HepG2 (cell line): ENCODE measurements around the gene PDIA2. TPM values are rescaled to one million over a fixed set of nuclear protein-coding genes. Genes with fewer than 3 reads are reported as not detected.

ENCODE experiments used
- BORCS8-MEF2B ChIP-seq: sonication (generic); formaldehyde crosslinking; IDR thresholded peaks from 2 replicates; pipeline ENCODE4 v1.8.0; 2022; ENCODE audit warnings: mild to moderate bottlenecking, missing genetic modification reagents
- LCORL ChIP-seq, 2 experiments: fragments of 450-650 bp in 1 of 2; sonication (generic) in 1 of 2; formaldehyde crosslinking in 1 of 2; IDR thresholded peaks; 2 replicates each; pipeline versions ENCODE4 v1.5.0 to v1.6.1; 2017 to 2020; ENCODE audit warnings: antibody characterized with exemption in 1 of 2, missing genetic modification reagents in 1 of 2
- MLLT10 ChIP-seq: sonication (generic); formaldehyde crosslinking; IDR thresholded peaks from 2 replicates; pipeline ENCODE4 v1.4.0; 2020; ENCODE audit warnings: missing genetic modification reagents
- PITX1 ChIP-seq: sonication (generic); formaldehyde crosslinking; IDR thresholded peaks from 2 replicates; pipeline ENCODE4 v1.5.1; 2020; ENCODE audit warnings: mild to moderate bottlenecking, missing genetic modification reagents
- SSRP1 ChIP-seq: IDR thresholded peaks from 2 replicates; pipeline ENCODE4 v1.6.1; 2016; ENCODE audit warnings: control low read depth
- ZBTB7A ChIP-seq: sonication (generic); formaldehyde crosslinking; IDR thresholded peaks from 2 replicates; pipeline ENCODE4 v1.8.0; 2022; ENCODE audit warnings: mild to moderate bottlenecking, missing genetic modification reagents
- ZNF138 ChIP-seq: sonication (generic); formaldehyde crosslinking; IDR thresholded peaks from 2 replicates; pipeline ENCODE4 v1.5.0; 2020; ENCODE audit warnings: mild to moderate bottlenecking, low read depth, missing genetic modification reagents
- ZNF33B ChIP-seq: sonication (generic); formaldehyde crosslinking; IDR thresholded peaks from 2 replicates; pipeline ENCODE4 v1.5.1; 2020; ENCODE audit warnings: mild to moderate bottlenecking, missing genetic modification reagents
- ZNF552 ChIP-seq: sonication (generic); formaldehyde crosslinking; IDR thresholded peaks from 2 replicates; pipeline ENCODE4 v1.9.0; 2022; ENCODE audit warnings: missing genetic modification reagents, mild to moderate bottlenecking, borderline replicate concordance
- polyA plus RNA-seq, 8 experiments: library from polyadenylated mRNA; depleted of rRNA in 3 of 8; stranded (reverse) in 7 of 8; unstranded in 1 of 8; fragments of >200 nt; fragmentation: Illumina TruSeq in 4 of 8; extraction: Trizol in 4 of 8; gene quantifications; 2 replicates each; pipeline versions ENCODE4 v1.2.1 to v1.2.3, GENCODE V29; 2011 to 2016; ENCODE audit warnings: low read depth in 4 of 8, missing spikeins in 1 of 8, mixed read lengths in 1 of 8; ENCODE audit not compliant: insufficient read depth in 1 of 8
- total RNA-seq, 5 experiments: library from RNA; depleted of rRNA; stranded (reverse); fragments of >200 nt; fragmentation: Illumina TruSeq; extraction: Trizol; gene quantifications; 2 replicates each; pipeline ENCODE4 v1.2.3, GENCODE V29; 2016; ENCODE audit warnings: low read depth in 1 of 5
- TF ChIP-seq, protein P1 (sequence below): sonication (generic); formaldehyde crosslinking; IDR thresholded peaks from 2 replicates; pipeline ENCODE4 v1.8.0; 2023; ENCODE audit warnings: mild to moderate bottlenecking, missing genetic modification reagents
- TF ChIP-seq, protein P2 (sequence below): sonication (generic); formaldehyde crosslinking; IDR thresholded peaks from 2 replicates; pipeline ENCODE4 v1.9.0; 2021; ENCODE audit warnings: missing genetic modification reagents, borderline replicate concordance
- TF ChIP-seq, protein P3 (sequence below): sonication (generic); formaldehyde crosslinking; IDR thresholded peaks from 2 replicates; pipeline ENCODE4 v1.9.0; 2021; ENCODE audit warnings: missing genetic modification reagents, borderline replicate concordance
- TF ChIP-seq, protein P4 (sequence below): sonication (generic); formaldehyde crosslinking; IDR thresholded peaks from 2 replicates; pipeline ENCODE4 v1.4.0; 2020; ENCODE audit warnings: missing genetic modification reagents
- TF ChIP-seq, protein P5 (sequence below): sonication (generic); formaldehyde crosslinking; IDR thresholded peaks from 2 replicates; pipeline ENCODE4 v1.8.1; 2023; ENCODE audit warnings: mild to moderate bottlenecking, missing genetic modification reagents
- TF ChIP-seq, protein P6 (sequence below): sonication (generic); formaldehyde crosslinking; IDR thresholded peaks from 2 replicates; pipeline ENCODE4 v1.5.0; 2020; ENCODE audit warnings: missing genetic modification reagents
- TF ChIP-seq, protein P7 (sequence below): sonication (generic); formaldehyde crosslinking; IDR thresholded peaks from 2 replicates; pipeline ENCODE4 v1.4.0; 2020; ENCODE audit warnings: missing genetic modification reagents, borderline replicate concordance
- TF ChIP-seq, protein P8 (sequence below): sonication (generic); formaldehyde crosslinking; IDR thresholded peaks from 2 replicates; pipeline ENCODE4 v1.5.0; 2020; ENCODE audit warnings: missing genetic modification reagents

PDIA2 gene
- total and polyA plus RNA-seq, 2 of the 13 experiments (the other 11 are each of a cell fraction or from before 2014, with no cell fraction given), result 0.35 to 1.9 TPM

DNA sequence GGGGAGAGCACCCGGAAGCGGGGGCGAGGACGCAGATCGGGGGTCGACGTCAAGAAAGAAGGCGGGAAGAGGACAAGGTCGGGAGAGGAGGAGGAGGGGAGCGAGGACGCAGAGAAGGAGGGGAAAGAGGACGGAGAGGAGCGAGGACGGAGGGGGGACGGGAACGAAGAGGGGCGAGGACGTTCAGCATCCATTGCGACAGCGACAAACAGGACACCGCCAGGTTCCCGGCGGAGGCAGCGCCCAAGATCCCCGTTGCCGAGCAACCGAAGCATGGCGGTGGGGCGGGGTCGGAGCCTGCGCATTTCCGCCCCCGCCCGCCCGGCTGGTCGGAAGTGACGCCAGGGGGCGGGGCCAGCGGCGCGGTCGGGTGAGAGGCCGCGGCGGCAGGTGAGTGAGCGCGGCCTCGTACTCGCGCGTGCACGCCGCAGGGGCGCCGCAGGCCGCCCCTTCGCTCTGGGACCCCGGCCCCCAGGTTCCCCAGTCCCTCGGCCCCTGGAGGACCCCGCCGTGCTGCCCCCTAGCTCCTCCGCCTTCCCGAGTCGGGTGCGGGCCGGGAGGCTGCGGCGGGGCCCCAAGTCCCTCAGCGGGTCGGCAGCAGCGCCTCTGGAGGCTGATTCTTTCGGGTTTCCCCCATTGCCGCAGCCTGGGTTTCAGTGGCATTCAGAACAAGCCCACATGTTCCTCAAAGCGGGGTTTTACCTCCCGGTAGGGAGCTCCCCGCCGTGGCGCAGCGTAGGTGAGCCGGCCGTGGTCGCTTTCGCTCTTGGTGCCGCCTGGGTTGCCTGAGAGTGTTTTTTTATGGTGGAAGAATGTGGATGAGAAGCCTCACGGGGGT is 48.3 kb upstream of the PDIA2 start, which contains the start of gene FAM234A (continued):
- TF ChIP-seq, protein P1, sequence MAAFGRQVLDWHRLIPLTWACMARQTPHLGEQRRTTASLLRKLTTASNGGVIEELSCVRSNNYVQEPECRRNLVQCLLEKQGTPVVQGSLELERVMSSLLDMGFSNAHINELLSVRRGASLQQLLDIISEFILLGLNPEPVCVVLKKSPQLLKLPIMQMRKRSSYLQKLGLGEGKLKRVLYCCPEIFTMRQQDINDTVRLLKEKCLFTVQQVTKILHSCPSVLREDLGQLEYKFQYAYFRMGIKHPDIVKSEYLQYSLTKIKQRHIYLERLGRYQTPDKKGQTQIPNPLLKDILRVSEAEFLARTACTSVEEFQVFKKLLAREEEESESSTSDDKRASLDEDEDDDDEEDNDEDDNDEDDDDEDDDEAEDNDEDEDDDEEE (CRISPR knock-in tag), result no peak
- TF ChIP-seq, protein P2, sequence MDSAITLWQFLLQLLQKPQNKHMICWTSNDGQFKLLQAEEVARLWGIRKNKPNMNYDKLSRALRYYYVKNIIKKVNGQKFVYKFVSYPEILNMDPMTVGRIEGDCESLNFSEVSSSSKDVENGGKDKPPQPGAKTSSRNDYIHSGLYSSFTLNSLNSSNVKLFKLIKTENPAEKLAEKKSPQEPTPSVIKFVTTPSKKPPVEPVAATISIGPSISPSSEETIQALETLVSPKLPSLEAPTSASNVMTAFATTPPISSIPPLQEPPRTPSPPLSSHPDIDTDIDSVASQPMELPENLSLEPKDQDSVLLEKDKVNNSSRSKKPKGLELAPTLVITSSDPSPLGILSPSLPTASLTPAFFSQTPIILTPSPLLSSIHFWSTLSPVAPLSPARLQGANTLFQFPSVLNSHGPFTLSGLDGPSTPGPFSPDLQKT, result no peak
- 0 out of 2 replicates have a peak, but pooled peaks have one; percentile 45 for TF ChIP-seq ZBTB7A (CRISPR knock-in tag)
- TF ChIP-seq SSRP1 (CRISPR knock-in tag), result no peak
- no peak for TF ChIP-seq PITX1 (CRISPR knock-in tag)
- TF ChIP-seq, protein P3, sequence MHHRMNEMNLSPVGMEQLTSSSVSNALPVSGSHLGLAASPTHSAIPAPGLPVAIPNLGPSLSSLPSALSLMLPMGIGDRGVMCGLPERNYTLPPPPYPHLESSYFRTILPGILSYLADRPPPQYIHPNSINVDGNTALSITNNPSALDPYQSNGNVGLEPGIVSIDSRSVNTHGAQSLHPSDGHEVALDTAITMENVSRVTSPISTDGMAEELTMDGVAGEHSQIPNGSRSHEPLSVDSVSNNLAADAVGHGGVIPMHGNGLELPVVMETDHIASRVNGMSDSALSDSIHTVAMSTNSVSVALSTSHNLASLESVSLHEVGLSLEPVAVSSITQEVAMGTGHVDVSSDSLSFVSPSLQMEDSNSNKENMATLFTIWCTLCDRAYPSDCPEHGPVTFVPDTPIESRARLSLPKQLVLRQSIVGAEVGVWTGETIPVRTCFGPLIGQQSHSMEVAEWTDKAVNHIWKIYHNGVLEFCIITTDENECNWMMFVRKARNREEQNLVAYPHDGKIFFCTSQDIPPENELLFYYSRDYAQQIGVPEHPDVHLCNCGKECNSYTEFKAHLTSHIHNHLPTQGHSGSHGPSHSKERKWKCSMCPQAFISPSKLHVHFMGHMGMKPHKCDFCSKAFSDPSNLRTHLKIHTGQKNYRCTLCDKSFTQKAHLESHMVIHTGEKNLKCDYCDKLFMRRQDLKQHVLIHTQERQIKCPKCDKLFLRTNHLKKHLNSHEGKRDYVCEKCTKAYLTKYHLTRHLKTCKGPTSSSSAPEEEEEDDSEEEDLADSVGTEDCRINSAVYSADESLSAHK (CRISPR knock-in tag), result no peak
- TF ChIP-seq, protein P4, sequence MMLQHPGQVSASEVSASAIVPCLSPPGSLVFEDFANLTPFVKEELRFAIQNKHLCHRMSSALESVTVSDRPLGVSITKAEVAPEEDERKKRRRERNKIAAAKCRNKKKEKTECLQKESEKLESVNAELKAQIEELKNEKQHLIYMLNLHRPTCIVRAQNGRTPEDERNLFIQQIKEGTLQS (CRISPR knock-in tag), result no peak
- TF ChIP-seq, protein P5, sequence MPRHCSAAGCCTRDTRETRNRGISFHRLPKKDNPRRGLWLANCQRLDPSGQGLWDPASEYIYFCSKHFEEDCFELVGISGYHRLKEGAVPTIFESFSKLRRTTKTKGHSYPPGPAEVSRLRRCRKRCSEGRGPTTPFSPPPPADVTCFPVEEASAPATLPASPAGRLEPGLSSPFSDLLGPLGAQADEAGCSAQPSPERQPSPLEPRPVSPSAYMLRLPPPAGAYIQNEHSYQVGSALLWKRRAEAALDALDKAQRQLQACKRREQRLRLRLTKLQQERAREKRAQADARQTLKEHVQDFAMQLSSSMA, result no peak
- TF ChIP-seq, protein P6, sequence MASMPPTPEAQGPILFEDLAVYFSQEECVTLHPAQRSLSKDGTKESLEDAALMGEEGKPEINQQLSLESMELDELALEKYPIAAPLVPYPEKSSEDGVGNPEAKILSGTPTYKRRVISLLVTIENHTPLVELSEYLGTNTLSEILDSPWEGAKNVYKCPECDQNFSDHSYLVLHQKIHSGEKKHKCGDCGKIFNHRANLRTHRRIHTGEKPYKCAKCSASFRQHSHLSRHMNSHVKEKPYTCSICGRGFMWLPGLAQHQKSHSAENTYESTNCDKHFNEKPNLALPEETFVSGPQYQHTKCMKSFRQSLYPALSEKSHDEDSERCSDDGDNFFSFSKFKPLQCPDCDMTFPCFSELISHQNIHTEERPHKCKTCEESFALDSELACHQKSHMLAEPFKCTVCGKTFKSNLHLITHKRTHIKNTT, result no peak
- TF ChIP-seq, protein P7, sequence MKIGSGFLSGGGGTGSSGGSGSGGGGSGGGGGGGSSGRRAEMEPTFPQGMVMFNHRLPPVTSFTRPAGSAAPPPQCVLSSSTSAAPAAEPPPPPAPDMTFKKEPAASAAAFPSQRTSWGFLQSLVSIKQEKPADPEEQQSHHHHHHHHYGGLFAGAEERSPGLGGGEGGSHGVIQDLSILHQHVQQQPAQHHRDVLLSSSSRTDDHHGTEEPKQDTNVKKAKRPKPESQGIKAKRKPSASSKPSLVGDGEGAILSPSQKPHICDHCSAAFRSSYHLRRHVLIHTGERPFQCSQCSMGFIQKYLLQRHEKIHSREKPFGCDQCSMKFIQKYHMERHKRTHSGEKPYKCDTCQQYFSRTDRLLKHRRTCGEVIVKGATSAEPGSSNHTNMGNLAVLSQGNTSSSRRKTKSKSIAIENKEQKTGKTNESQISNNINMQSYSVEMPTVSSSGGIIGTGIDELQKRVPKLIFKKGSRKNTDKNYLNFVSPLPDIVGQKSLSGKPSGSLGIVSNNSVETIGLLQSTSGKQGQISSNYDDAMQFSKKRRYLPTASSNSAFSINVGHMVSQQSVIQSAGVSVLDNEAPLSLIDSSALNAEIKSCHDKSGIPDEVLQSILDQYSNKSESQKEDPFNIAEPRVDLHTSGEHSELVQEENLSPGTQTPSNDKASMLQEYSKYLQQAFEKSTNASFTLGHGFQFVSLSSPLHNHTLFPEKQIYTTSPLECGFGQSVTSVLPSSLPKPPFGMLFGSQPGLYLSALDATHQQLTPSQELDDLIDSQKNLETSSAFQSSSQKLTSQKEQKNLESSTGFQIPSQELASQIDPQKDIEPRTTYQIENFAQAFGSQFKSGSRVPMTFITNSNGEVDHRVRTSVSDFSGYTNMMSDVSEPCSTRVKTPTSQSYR, result no peak
- no peak for TF ChIP-seq MLLT10 (CRISPR knock-in tag)
- TF ChIP-seq ZNF33B (CRISPR knock-in tag), result no peak
- TF ChIP-seq, protein P8, sequence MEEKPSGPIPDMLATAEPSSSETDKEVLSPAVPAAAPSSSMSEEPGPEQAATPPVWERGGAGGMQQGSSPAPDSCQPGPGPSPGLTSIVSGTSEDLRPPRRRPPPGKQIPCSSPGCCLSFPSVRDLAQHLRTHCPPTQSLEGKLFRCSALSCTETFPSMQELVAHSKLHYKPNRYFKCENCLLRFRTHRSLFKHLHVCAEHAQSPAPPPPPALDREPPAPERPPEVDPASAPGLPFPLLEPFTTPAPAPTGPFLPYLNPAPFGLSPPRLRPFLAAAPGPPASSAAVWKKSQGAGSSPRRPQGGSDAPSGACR (CRISPR knock-in tag), result peak; percentile 67; the same call in 1 of the 2 replicates
- TF ChIP-seq ZNF552, result no peak
- TF ChIP-seq BORCS8-MEF2B, result peak; percentile 61
- 0 out of 2 replicates have a peak, but pooled peaks have one; percentile 27 for TF ChIP-seq ZNF138
- no peak for TF ChIP-seq LCORL (IDR thresholded peaks at IDR 0.05)
- TF ChIP-seq LCORL (CRISPR knock-in tag; IDR thresholded peaks at IDR 0.05), result no peak; the same call in 1 of the 2 replicates
